ENCODE measurements around the gene PCGF1.
"Not testable (repeated sequence)": the region's sequence is repeated elsewhere in the genome, so short reads cannot be mapped to it uniquely, and the experiment has no call there.

The PCGF1 gene

DNA sequence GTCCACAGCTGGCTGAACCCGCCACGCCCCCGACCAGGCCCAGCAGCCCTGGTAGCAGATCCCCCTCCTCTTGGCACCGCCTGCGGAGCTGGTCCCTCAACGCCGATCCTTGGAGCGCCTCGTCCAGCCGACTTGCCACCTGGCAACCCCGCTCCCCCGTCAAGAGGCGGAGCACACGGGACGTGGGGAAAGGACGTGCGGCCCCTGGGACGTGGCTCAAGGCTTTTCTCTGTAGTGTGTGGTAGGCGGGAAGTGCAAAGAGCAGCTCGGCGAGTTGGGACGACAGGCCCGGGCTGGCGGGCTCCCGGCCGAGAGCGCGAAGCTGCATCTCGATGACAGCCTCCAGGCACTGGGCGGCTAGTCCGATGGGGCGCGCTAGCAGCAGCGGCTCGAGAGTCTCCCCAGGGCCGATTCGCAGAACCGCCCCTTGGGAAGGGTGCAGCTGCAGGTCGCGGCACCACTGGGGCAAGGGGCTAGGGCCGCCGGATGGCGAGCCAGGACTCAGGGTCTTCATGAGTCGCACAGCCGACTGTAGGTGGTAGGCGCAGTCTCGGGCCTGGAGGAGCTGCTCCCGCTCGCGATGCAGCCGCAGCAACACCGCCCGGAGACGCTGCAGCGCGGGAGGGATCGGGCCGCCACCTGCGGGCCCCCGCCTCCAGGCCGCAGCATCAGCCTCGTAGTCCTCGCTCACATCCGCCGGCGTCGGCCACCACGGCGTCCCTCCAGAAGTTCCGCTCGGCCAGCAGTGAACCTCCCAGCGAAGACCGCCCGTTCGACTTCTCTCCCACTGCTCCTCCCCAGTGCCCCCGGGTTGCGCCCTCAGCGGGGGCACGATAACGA is 25.3 kb downstream of the PCGF1 start:
- peak overlapping the region; percentile 100 for H3K27ac Mint-ChIP-seq
- no peaks in the 10 kb centered on the region for H3K27me3 Mint-ChIP-seq
- peaks cover 13% of the 10 kb centered on the region for H3K36me3 Mint-ChIP-seq
- H3K4me3 Mint-ChIP-seq, result peak overlapping the region; percentile 99
- peaks cover 44% of the 10 kb centered on the region for H3K4me1 Mint-ChIP-seq
- no peaks in the 10 kb centered on the region for H3K9me3 Mint-ChIP-seq

- H3K4me3 Mint-ChIP-seq, result peak overlapping the region; percentile 99
- H3K9me3 Mint-ChIP-seq, result no peaks in the 10 kb centered on the region
- H3K36me3 Mint-ChIP-seq, result peaks cover 13% of the 10 kb centered on the region
- peaks cover 41% of the 10 kb centered on the region for H3K4me1 Mint-ChIP-seq
- no peaks in the 10 kb centered on the region for H3K27me3 Mint-ChIP-seq
- H3K27ac Mint-ChIP-seq, result no peak overlapping the region
Observed at GRCh38 chr2:74481431-74481830, 26.1 kb downstream of the PCGF1 start.

- Mint-ChIP-seq H3K27ac (no peak overlapping the region), H3K4me3 (no peak overlapping the region), H3K27me3 (no peaks in the 10 kb centered on the region), H3K36me3 (peaks cover 23% of the 10 kb centered on the region), H3K9me3 (no peaks in the 10 kb centered on the region), H3K4me1 (peaks cover 27% of the 10 kb centered on the region)
Observed at GRCh38 chr2:74474899-74475298, 32.6 kb downstream of the PCGF1 start.

DNA sequence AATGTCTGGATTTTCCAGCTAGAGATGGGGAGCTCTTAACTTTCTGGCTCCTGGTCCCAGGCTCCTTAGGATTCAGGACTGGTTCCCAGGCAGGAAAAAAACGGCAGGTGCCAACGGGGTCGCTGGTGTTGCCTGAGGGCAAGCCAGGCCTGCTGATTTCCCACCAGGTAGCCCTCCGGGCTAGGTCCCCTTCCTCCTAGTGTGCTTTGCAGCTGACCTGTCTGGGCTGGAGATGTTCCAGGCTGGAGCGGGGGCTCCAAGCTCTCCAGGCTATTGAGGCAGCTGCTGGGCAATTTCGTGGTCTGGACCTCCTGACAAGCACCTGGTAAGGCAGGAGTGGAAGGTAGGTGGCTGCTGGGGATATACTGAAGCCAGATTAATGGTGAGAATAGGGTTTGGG is 33.0 kb downstream of the PCGF1 start:
- Mint-ChIP-seq H3K36me3 (peaks cover 23% of the 10 kb centered on the region), H3K4me3 (no peak overlapping the region)

GRCh38 chr2:74472945-74473258 is 34.6 kb downstream of the PCGF1 start:
- Mint-ChIP-seq H3K9me3 (no peaks in the 10 kb centered on the region), H3K4me1 (peaks cover 24% of the 10 kb centered on the region), H3K27me3 (no peaks in the 10 kb centered on the region), H3K4me3 (peak overlapping the region; percentile 99), H3K36me3 (peaks cover 20% of the 10 kb centered on the region), H3K27ac (peak overlapping the region; percentile 98)

More for the DNA sequence above, 33.0 kb downstream of the PCGF1 start:
- H3K4me1 Mint-ChIP-seq, result peaks cover 29% of the 10 kb centered on the region
- peak overlapping the region; percentile 68 for H3K27ac Mint-ChIP-seq
- H3K27me3 Mint-ChIP-seq, result no peaks in the 10 kb centered on the region
- no peaks in the 10 kb centered on the region for H3K9me3 Mint-ChIP-seq

- peak within 1 kb of the TSS; percentile 99 for H3K4me3 Mint-ChIP-seq
- H3K36me3 Mint-ChIP-seq, result peaks cover 17% of the 10 kb centered on the region
- H3K9me3 Mint-ChIP-seq, result no peaks in the 10 kb centered on the region
- H3K27ac Mint-ChIP-seq, result peak within 1 kb of the TSS; percentile 98
- no peaks in the 10 kb centered on the region for H3K27me3 Mint-ChIP-seq
- peaks cover 22% of the 10 kb centered on the region for H3K4me1 Mint-ChIP-seq
Observed at GRCh38 chr2:74472086-74472944, 35.2 kb downstream of the PCGF1 start, which contains the start of gene MRPL53. TSS of gene MRPL53 (minus strand) at chr2:74472680. CDS start at chr2:74472660, 20 bp downstream.

DNA sequence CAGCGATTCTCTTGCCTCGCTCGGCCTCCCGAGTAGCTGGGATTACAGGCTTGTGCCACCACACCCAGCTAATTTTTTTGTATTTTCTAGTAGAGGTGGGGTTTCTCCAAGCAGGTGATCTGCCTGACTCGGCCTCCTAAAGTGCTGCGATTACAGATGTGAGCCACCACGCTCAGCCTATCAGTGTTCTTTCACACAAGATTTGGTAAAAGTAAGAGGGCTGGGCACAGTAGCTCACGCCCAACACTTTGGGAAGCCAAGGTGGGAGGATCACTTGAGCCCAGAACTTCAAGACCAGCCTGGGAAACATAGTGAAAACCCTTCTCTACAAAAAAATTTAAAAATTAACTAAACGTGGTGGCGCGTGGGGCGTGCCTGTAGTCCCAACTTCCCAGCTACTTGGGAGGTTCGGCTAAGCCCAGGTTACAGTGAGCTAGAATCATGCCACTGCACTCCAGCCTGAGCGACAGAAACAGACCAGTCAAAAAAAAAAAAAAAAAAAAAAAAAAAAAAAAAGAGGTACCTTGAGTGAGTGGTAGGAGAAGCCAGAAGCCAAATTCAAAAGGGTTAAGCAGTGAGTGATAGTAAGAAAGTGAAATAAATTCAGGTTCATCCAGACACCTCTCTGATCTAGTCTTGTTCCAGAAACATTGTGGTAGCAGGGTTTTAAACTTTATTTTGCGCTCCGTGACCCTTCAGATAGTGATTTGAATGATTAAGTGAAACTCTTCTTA is 36.0 kb downstream of the PCGF1 start:
- Mint-ChIP-seq H3K36me3 (peaks cover 17% of the 10 kb centered on the region), H3K4me1 (peaks cover 21% of the 10 kb centered on the region), H3K27me3 (no peaks in the 10 kb centered on the region), H3K4me3 (peak overlapping the region; percentile 99), H3K9me3 (no peaks in the 10 kb centered on the region), H3K27ac (peak overlapping the region; percentile 98)

- H3K9me3 Mint-ChIP-seq, H3K27me3 Mint-ChIP-seq: not testable (repeated sequence)
- Mint-ChIP-seq H3K27ac (peak overlapping the region; percentile 86), H3K4me1 (peaks cover 26% of the 10 kb centered on the region), H3K4me3 (peak overlapping the region; percentile 76), H3K36me3 (peaks cover 17% of the 10 kb centered on the region)
Observed at GRCh38 chr2:74470742-74471141, 36.8 kb downstream of the PCGF1 start.

- Mint-ChIP-seq H3K36me3 (peaks cover 4% of the 10 kb centered on the region), H3K27me3 (no peaks in the 10 kb centered on the region), H3K4me1 (peaks cover 36% of the 10 kb centered on the region), H3K4me3 (peak overlapping the region; percentile 99), H3K27ac (peak overlapping the region; percentile 84), H3K9me3 (no peaks in the 10 kb centered on the region)
Observed at GRCh38 chr2:74464406-74464805, 43.1 kb downstream of the PCGF1 start.

DNA sequence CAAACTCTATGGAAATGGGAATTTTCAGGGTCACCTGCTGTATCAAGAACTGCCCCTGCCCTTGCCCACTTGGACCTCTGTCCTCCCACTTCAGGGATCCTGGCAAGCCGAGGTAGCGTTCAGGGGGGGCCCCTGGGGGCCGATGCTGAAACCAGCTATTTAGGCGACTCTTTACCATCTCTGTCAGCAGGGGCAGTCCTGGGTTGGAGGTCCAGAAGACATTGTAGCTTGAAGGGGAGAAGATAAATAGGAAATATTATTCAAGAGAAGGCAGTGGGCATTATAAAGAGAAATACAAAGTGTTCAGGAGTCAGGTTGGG is 44.7 kb downstream of the PCGF1 start:
- H3K9me3 Mint-ChIP-seq, result no peaks in the 10 kb centered on the region
- H3K4me1 Mint-ChIP-seq, result peaks cover 48% of the 10 kb centered on the region
- H3K4me3 Mint-ChIP-seq, result no peak overlapping the region
- no peak overlapping the region for H3K27ac Mint-ChIP-seq
- peaks cover 4% of the 10 kb centered on the region for H3K36me3 Mint-ChIP-seq
- no peaks in the 10 kb centered on the region for H3K27me3 Mint-ChIP-seq

- Mint-ChIP-seq H3K27ac (no peak overlapping the region), H3K9me3 (no peaks in the 10 kb centered on the region), H3K4me3 (no peak overlapping the region), H3K36me3 (peaks cover 5% of the 10 kb centered on the region), H3K4me1 (peaks cover 50% of the 10 kb centered on the region), H3K27me3 (no peaks in the 10 kb centered on the region)
Observed at GRCh38 chr2:74462054-74462785, 45.3 kb downstream of the PCGF1 start.

DNA sequence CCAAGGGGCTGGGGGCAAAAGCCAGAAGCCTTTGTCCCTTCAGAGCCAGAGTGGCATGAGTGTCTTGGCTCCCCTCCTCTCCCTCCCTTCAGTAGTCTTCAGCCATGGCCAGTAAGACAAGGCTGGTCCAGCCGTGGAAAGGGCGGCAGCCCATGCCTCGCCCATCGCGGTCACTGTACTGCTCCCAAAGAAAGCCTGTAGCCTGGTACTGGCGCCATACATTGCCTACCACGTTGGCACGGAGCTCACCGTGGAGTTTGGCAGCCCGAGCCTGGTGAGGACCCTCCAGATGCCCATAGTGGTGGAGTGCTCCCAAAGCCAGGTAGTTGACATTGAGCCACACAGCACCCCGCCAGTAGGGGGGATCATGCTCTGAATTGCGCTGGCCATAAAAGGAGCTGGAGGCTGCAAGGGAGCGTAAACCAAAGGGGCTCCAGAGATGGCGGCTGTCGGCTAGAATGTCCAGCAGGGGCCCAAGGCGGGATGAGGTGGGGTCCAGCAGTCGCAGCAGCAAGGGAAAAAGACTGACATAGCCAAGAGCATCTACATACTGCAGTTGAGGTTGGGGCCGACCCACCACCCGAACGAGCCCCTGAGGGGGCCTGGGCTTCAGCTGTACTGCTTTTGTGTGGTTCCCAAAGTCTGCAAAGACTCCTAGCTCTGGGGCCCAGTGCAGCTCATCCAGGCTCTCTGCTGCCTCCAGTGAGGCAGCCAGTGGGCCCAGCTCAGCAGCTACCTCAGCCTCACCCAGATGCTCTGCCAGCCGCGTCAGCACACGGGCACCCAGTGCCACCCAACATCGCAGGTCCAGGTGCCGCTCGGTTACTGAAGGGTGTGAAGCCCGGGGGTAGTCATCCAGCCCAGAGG is 46.1 kb downstream of the PCGF1 start:
- Mint-ChIP-seq H3K36me3 (peaks cover 7% of the 10 kb centered on the region), H3K27ac (no peak overlapping the region), H3K4me1 (peaks cover 58% of the 10 kb centered on the region), H3K9me3 (no peaks in the 10 kb centered on the region), H3K4me3 (no peak overlapping the region), H3K27me3 (no peaks in the 10 kb centered on the region)

GRCh38 chr2:74460187-74460586 is 47.3 kb downstream of the PCGF1 start:
- not testable (repeated sequence) for H3K27ac Mint-ChIP-seq, H3K9me3 Mint-ChIP-seq, H3K27me3 Mint-ChIP-seq
- Mint-ChIP-seq H3K4me3 (peak overlapping the region; percentile 99), H3K36me3 (peaks cover 14% of the 10 kb centered on the region), H3K4me1 (peaks cover 60% of the 10 kb centered on the region)

DNA sequence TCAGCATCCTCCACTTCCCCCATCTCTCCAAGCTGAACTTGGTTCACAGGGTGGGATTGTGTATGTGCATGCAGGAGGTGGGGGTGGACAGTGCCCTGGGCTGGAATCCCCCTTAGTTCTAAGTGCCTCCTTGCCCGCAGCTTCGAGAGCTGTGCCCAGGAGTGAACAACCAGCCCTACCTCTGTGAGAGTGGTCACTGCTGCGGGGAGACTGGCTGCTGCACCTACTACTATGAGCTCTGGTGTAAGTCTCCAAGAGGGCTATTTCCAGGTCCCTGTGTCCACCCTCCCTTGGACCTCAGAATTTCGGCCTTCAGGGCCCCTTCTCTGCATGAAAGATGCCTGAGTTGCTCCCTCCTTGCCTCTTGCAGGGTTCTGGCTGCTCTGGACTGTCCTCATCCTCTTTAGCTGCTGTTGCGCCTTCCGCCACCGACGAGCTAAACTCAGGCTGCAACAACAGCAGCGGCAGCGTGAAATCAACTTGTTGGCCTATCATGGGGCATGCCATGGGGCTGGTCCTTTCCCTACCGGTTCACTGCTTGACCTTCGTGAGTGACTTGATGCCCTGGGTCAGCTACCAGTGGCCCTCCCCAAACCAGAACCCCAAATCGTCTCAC is 47.9 kb downstream of the PCGF1 start:
- H3K4me1 Mint-ChIP-seq, result peaks cover 65% of the 10 kb centered on the region
- H3K36me3 Mint-ChIP-seq, result peaks cover 17% of the 10 kb centered on the region
- H3K4me3 Mint-ChIP-seq, result peak overlapping the region; percentile 99
- H3K9me3 Mint-ChIP-seq, H3K27me3 Mint-ChIP-seq: not testable (repeated sequence)
- peak overlapping the region; percentile 89 for H3K27ac Mint-ChIP-seq

All from activated naive CD4-positive, alpha-beta T cell treated with anti-CD3 and anti-CD28 coated beads, Interleukin-2, amount 50 U/mL, for 24 hours (primary cell).